ENCODE measurements around the gene NPRL2. TPM values are rescaled to one million over a fixed set of nuclear protein-coding genes. Genes with fewer than 3 reads are reported as not detected.
A peak's percentile ranks its signal among the peaks of the same experiment; 100 is the strongest.

The NPRL2 gene
- total RNA-seq, 2 experiments from 2014 or later, result 55.8 to 58.2 TPM

GRCh38 chr3:50352781-50353180, 2.2 kb upstream of the NPRL2 start:
- ATAC-seq (ENCODE audit: low read depth) (no peak), DNase-seq (no peak)
- no peak overlapping the region for H3K27ac Mint-ChIP-seq
- no peak overlapping the region for H3K4me3 Mint-ChIP-seq
- H3K9me3 Mint-ChIP-seq, result no peaks in the 10 kb centered on the region
- peaks cover 16% of the 10 kb centered on the region for H3K36me3 Mint-ChIP-seq
- peaks cover 47% of the 10 kb centered on the region for H3K4me1 Mint-ChIP-seq
- POLR2A ChIA-PET, result interaction anchor here (0.6 to 7.0 kb wide), 7 partner anchors 11 to 258 kb away, joined by 3 to 82 read pairs (median 8); partner anchors contain the start of genes C3orf18, CISH and RASSF1
- H3K27me3 Mint-ChIP-seq, result no peaks in the 10 kb centered on the region

GRCh38 chr3:50351323-50351697, 735 bp upstream of the NPRL2 start:
- H3K27ac Mint-ChIP-seq, result peak overlapping the region; percentile 93
- H3K27me3 Mint-ChIP-seq, result no peaks in the 10 kb centered on the region
- DNase-seq (no peak), ATAC-seq (ENCODE audit: low read depth) (no peak)
- no peaks in the 10 kb centered on the region for H3K9me3 Mint-ChIP-seq
- peaks cover 41% of the 10 kb centered on the region for H3K4me1 Mint-ChIP-seq
- POLR2A ChIA-PET, result interaction anchor here (1.2 to 7.0 kb wide), 13 partner anchors 8 to 260 kb away, joined by 3 to 110 read pairs (median 12); partner anchors contain the start of genes C3orf18, CISH, HEMK1 and HYAL3
- H3K36me3 Mint-ChIP-seq, result peaks cover 14% of the 10 kb centered on the region
- H3K4me3 Mint-ChIP-seq, result peak overlapping the region; percentile 90

- POLR2A ChIA-PET, result interaction anchor here (0.6 to 7.0 kb wide), 19 partner anchors 9 to 261 kb away, joined by 3 to 110 read pairs (median 8); partner anchors contain the start of genes C3orf18, CISH, HEMK1 and HYAL3
- H3K4me1 Mint-ChIP-seq, result peaks cover 48% of the 10 kb centered on the region
- H3K9me3 Mint-ChIP-seq, result no peaks in the 10 kb centered on the region
- DNase-seq (no peak), ATAC-seq (ENCODE audit: low read depth) (no peak)
- peak overlapping the region; percentile 90 for H3K4me3 Mint-ChIP-seq
- H3K27me3 Mint-ChIP-seq, result no peaks in the 10 kb centered on the region
- peaks cover 14% of the 10 kb centered on the region for H3K36me3 Mint-ChIP-seq
- H3K27ac Mint-ChIP-seq, result peak overlapping the region; percentile 93
Observed at GRCh38 chr3:50350213-50350526, 405 bp downstream of the NPRL2 start.

GRCh38 chr3:50347187-50347813, 3.3 kb downstream of the NPRL2 start:
- POLR2A ChIA-PET, result interaction anchor here (0.5 to 5.6 kb wide), 5 partner anchors 10 to 1153 kb away, joined by 3 to 110 read pairs (median 5); partner anchors contain the start of genes CISH, DCAF1 and TUSC2
- no peaks in the 10 kb centered on the region for H3K27me3 Mint-ChIP-seq
- peaks cover 10% of the 10 kb centered on the region for H3K36me3 Mint-ChIP-seq
- ATAC-seq (ENCODE audit: low read depth) (peak; percentile 5), DNase-seq (peak; percentile 77)
- H3K9me3 Mint-ChIP-seq, result no peaks in the 10 kb centered on the region
- H3K27ac Mint-ChIP-seq, result peak overlapping the region; percentile 42
- peak overlapping the region; percentile 16 for H3K4me3 Mint-ChIP-seq
- peaks cover 49% of the 10 kb centered on the region for H3K4me1 Mint-ChIP-seq

- H3K4me3 Mint-ChIP-seq, result peak within 1 kb of the TSS; percentile 84
- peaks cover 10% of the 10 kb centered on the region for H3K36me3 Mint-ChIP-seq
- POLR2A ChIA-PET, result interaction anchor here (0.5 to 1.4 kb wide), 5 partner anchors 9 to 266 kb away, joined by 3 to 5 read pairs (median 3); partner anchors contain the start of genes CISH, HEMK1 and TUSC2
- DNase-seq (peak; percentile 90), ATAC-seq (ENCODE audit: low read depth) (peak; percentile 10)
- H3K27me3 Mint-ChIP-seq, result no peaks in the 10 kb centered on the region
- peaks cover 47% of the 10 kb centered on the region for H3K4me1 Mint-ChIP-seq
- H3K27ac Mint-ChIP-seq, result peak within 1 kb of the TSS; percentile 79
- no peaks in the 10 kb centered on the region for H3K9me3 Mint-ChIP-seq
Observed at GRCh38 chr3:50345586-50346234, 4.9 kb downstream of the NPRL2 start, which contains the start of gene ZMYND10. ZMYND10 (minus strand) TSS chr3:50345732; CDS start chr3:50345579, 153 bp downstream.

GRCh38 chr3:50345008-50345407, 5.6 kb downstream of the NPRL2 start:
- no peak for ATAC-seq (ENCODE audit: low read depth)
- peak overlapping the region; percentile 84 for H3K4me3 Mint-ChIP-seq
- no peaks in the 10 kb centered on the region for H3K27me3 Mint-ChIP-seq
- peaks cover 41% of the 10 kb centered on the region for H3K4me1 Mint-ChIP-seq
- DNase-seq, result no peak
- no peaks in the 10 kb centered on the region for H3K9me3 Mint-ChIP-seq
- peak overlapping the region; percentile 65 for H3K27ac Mint-ChIP-seq
- H3K36me3 Mint-ChIP-seq, result peaks cover 12% of the 10 kb centered on the region
- POLR2A ChIA-PET, result interaction anchor here (0.5 to 2.1 kb wide), 6 partner anchors 9 to 267 kb away, joined by 3 to 7 read pairs (median 4); partner anchors contain the start of genes CISH, HEMK1 and TUSC2

- H3K27ac Mint-ChIP-seq, result peak overlapping the region; percentile 99
- no peaks in the 10 kb centered on the region for H3K27me3 Mint-ChIP-seq
- DNase-seq, result no peak
- peaks cover 35% of the 10 kb centered on the region for H3K4me1 Mint-ChIP-seq
- peaks cover 24% of the 10 kb centered on the region for H3K36me3 Mint-ChIP-seq
- ATAC-seq (ENCODE audit: low read depth), result no peak
- POLR2A ChIA-PET, result interaction anchor here (1.4 to 10.5 kb wide), 5 partner anchors 9 to 266 kb away, joined by 4 to 439 read pairs (median 82); partner anchors contain the start of genes C3orf18, CISH, CYB561D2 and HEMK1
- H3K9me3 Mint-ChIP-seq, result no peaks in the 10 kb centered on the region
- no peak overlapping the region for H3K4me3 Mint-ChIP-seq
Observed at GRCh38 chr3:50342813-50343633, 7.6 kb downstream of the NPRL2 start.

GRCh38 chr3:50341996-50342650, 8.5 kb downstream of the NPRL2 start:
- H3K27ac Mint-ChIP-seq, result peak overlapping the region; percentile 99
- no peaks in the 10 kb centered on the region for H3K27me3 Mint-ChIP-seq
- H3K4me3 Mint-ChIP-seq, result peak overlapping the region; percentile 99
- no peaks in the 10 kb centered on the region for H3K9me3 Mint-ChIP-seq
- H3K4me1 Mint-ChIP-seq, result peaks cover 29% of the 10 kb centered on the region
- ATAC-seq (ENCODE audit: low read depth) (no peak), DNase-seq (no peak)
- H3K36me3 Mint-ChIP-seq, result peaks cover 27% of the 10 kb centered on the region
- POLR2A ChIA-PET, result interaction anchor here (1.4 to 10.5 kb wide), 8 partner anchors 10 to 267 kb away, joined by 3 to 439 read pairs (median 46); partner anchors contain the start of genes C3orf18, CISH, CYB561D2 and HEMK1

- DNase-seq (peak; percentile 69), ATAC-seq (ENCODE audit: low read depth) (no peak)
- Mint-ChIP-seq H3K9me3 (no peaks in the 10 kb centered on the region), H3K4me1 (peaks cover 29% of the 10 kb centered on the region), H3K4me3 (peak overlapping the region; percentile 99), H3K27ac (peak overlapping the region; percentile 99), H3K36me3 (peaks cover 29% of the 10 kb centered on the region), H3K27me3 (no peaks in the 10 kb centered on the region)
- POLR2A ChIA-PET, result interaction anchor here (0.8 to 10.5 kb wide), 15 partner anchors 11 to 268 kb away, joined by 3 to 439 read pairs (median 6); partner anchors contain the start of genes C3orf18, CISH, CYB561D2 and HEMK1
Observed at GRCh38 chr3:50341537-50341936, 9.0 kb downstream of the NPRL2 start.

- Mint-ChIP-seq H3K4me1 (peaks cover 30% of the 10 kb centered on the region), H3K9me3 (no peaks in the 10 kb centered on the region), H3K4me3 (peak within 1 kb of the TSS; percentile 99), H3K27me3 (no peaks in the 10 kb centered on the region), H3K36me3 (peaks cover 37% of the 10 kb centered on the region), H3K27ac (peak within 1 kb of the TSS; percentile 99)
- DNase-seq (peak; percentile 92), ATAC-seq (ENCODE audit: low read depth) (peak; percentile 57)
- POLR2A ChIA-PET, result interaction anchor here (0.7 to 10.5 kb wide), 24 partner anchors 11 to 1045 kb away, joined by 3 to 439 read pairs (median 4); partner anchors contain the start of genes C3orf18, CISH, CYB561D2 and HEMK1
Observed at GRCh38 chr3:50340448-50341329, 9.9 kb downstream of the NPRL2 start, which contains the start of gene RASSF1. RASSF1 (minus strand) TSS chr3:50340836; CDS start chr3:50340805, 31 bp downstream.

- peak overlapping the region; percentile 99 for H3K4me3 Mint-ChIP-seq
- H3K4me1 Mint-ChIP-seq, result peaks cover 32% of the 10 kb centered on the region
- no peaks in the 10 kb centered on the region for H3K9me3 Mint-ChIP-seq
- POLR2A ChIA-PET, result interaction anchor here (0.8 to 10.5 kb wide), 17 partner anchors 11 to 1045 kb away, joined by 3 to 439 read pairs (median 5); partner anchors contain the start of genes C3orf18, CISH, CYB561D2 and HEMK1
- H3K27ac Mint-ChIP-seq, result peak overlapping the region; percentile 99
- ATAC-seq (ENCODE audit: low read depth) (no peak), DNase-seq (no peak)
- peaks cover 43% of the 10 kb centered on the region for H3K36me3 Mint-ChIP-seq
- H3K27me3 Mint-ChIP-seq, result no peaks in the 10 kb centered on the region
Observed at GRCh38 chr3:50340147-50340447, 10.5 kb downstream of the NPRL2 start.

All from activated naive CD8-positive, alpha-beta T cell treated with anti-CD3 and anti-CD28 coated beads, Interleukin-2, amount 10 ng/mL, durations not matched to agents 7 days and 5 days (primary cell).